Stimulated activated CD8-positive, alpha-beta memory T cell treated with anti-CD3 and anti-CD28 coated beads, Interleukin-12 subunit alpha, Interleukin-12 subunit beta, amount 100 ng/mL, for 24 hours (primary cell): ENCODE results near the gene CEACAM19.

Experiments used
- DNase-seq: peaks from one replicate; pipeline ENCODE4 v3.0.0-alpha.2; 2020; ENCODE audit errors: extremely low read depth

CEACAM19 gene

DNA sequence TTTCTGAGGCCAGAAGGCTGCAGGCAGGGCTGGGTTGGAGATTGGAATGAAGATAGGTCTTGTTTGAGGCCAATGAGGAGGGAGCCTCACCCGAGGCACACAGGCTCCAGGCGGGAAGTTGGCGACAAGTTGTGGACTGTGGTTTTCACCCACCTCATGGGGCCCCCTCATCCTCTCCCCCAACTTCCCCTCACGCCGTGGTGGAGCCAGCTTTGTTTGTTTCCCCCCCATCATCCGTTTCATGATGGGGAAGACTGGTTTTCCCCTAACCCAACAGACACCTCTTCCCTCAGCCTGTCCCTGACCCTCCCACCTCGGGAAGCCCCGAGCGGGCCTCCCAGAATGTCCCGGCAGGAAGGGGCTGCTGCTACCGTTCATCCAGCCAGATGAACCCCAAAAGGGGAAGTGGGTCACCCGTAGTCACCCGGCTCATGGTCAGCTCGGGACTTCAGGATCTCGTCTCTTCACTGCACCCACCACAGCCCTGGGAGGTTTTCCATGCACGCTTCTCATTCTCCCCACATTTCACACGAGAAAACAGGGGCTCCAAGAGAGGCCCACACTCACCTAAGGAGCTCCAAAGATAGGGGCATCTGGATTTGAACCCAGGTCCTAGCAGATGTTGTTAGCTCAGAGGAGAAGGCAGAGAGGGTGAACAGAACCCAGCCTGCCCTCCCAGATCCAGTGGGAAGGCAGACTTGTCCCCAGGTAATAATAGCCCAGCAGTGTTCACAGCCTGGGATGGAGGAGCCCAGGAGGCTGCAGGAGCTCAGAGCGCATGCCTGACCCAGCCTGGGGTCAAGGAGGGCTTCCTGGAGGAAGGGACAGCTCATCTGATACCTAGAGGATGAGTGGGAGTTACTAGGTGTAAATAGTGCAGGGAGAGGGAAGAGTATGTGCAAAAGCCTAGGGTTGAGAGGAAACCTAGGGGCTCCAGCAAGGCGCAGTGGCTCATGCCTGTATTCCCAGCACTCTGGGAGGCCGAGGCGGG lies 51.1 kb downstream of the CEACAM19 start:
- DNase-seq, result no peak

DNA sequence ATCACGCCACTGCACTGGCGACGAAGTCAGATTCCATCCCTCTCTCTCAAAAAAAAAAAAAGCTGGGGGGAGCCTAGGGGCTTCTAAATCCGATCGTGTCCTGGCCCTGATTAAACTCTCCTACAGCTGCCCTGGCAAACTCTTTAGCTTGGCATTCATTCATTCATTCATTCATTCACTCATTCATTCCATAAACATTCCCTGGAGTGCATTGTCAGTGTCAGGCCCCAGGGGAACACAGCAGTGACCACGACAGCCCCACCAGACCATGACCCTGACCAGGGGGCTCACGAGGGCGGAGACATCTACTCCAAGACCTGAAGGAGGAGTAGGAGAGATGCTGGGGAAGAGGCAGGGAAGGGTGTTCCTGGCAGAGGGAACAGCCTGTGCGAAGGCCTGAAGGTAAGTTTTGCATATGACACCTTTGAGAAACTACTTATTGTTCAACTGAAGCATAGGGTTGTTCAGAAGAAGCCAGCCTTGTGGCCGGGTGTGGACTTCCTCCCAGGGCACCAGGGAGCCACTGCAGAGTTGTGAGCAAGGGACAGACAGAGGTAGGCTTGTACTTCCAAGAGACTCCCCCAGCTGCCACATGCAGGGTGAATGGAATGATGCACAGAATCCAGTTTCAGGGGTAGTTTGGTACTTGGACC lies 52.1 kb downstream of the CEACAM19 start:
- no peak for DNase-seq

- DNase-seq, result no peak
These were observed 52.7 kb downstream of the CEACAM19 start for GRCh38 chr19:44723952-44724319.

DNA sequence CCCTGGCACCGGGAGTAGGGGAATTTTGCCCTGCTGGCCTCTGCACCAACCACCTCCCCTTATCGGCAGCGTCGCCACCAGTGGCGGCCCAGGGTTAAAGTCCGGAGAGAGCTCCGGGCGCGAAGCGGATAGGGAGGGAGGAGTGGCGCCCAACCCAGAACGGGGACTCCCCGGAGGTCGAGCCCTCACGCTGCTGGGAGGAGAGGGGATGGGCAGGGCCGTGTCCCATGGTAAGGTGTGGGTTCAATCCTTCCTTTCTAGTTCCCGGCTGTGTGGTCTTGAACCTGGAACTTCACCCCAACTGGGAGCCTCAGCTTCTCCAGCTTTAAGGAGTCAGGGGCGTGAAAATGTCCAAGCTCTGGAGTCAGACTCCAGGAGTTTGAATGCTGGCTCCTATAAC lies 54.0 kb downstream of the CEACAM19 start:
- no peak for DNase-seq

DNA sequence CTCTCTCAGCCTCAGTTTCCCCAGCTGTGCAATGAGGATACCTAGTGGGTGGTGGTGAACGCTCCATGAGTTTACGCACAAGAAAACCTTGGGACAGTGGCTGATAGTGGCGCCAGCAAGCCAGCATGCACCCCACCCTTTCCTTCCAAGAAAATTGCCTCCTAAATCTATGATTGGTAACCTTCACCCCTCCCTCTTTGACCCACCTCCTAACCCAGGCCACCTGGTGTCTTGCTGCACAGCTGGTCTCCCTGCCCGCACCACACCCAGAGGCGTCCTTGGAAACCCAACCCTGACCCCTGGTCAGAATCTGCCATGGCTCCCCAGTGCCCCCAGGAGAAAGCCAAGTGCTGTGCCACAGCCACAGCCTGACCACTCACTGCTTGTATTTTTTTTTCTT lies 54.4 kb downstream of the CEACAM19 start:
- DNase-seq, result no peak

DNA sequence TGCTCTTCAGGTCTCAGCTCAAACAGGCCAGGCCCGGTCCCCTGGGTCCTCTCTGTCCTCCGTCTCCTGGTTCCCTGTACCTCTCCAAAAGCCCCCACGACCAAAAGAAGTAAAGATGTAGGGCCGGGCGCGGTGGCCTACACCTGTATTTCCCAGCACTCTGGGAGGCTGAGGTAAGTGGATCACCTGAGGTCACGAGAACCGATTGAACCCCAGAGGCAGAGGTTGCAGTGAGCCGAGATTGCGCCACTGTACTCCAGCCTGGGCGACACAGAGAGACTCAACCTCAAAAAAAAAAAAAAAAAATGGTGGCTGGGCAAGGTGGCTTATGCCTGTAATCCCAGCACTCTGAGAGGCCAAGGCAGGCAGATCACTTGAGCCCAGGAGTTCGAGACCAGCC lies 55.2 kb downstream of the CEACAM19 start:
- no peak for DNase-seq

DNA sequence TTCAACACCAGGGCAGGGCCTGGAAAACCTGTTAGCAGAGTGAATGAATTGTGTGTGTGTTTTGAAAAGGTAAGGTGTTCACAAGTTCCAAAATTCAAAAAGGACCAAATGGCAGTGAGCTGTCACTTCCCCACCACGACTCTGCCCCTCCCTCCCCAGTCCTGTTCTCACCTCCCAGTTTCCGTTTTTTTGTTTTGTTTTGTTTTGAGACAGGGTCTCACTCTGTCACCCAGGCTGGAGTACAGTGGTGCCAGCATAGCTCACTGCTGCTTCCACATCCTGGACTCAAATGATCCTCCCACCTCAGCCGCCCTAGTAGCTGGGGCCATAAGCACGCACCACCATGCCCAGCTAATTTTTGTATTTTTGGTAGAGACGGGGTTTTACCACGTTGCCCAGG lies 56.9 kb downstream of the CEACAM19 start:
- DNase-seq, result no peak

DNA sequence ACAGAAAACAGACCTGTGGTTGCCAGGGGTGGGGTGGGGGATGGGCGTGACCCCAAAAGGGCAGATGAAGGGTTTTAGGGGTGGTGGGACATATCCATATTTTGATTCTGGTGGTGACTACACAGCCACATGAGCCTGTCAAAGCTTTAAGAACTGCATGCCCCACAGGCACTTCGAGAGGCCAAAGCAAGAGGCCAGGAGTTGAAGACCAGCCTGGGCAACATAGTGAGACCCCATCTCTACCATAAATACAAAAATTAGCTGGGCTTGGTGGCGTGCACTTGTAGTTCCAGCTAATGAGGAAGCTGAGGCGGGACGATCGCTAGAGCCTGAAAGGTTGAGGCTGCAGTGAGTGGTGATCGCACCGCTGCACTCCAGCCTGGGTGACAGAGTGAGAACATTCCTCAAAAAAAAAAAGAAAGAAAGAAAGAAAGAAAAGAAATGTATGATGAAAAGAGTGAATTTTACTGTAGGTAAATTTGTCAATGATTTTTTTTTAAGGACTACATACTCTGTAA lies 58.3 kb downstream of the CEACAM19 start:
- no peak for DNase-seq

- no peak for DNase-seq
These were observed 59.8 kb downstream of the CEACAM19 start for GRCh38 chr19:44731081-44731480.

GRCh38 chr19:44731622-44732021 lies 60.3 kb downstream of the CEACAM19 start:
- DNase-seq, result no peak

- DNase-seq, result no peak
These were observed 61.1 kb downstream of the CEACAM19 start for GRCh38 chr19:44732235-44733014.
